HG03045 (cell line): ENCODE data around the gene IRF9.
"Not testable (repeated sequence)": the region's sequence is repeated elsewhere in the genome, so short reads cannot be mapped to it uniquely, and the experiment has no call there.

Experiments
- ATAC-seq: cut with Tn5 transposase; IDR thresholded peaks from one replicate; pipeline ENCODE4 v1.9.1; 2021; ENCODE audit warnings: mild to moderate bottlenecking, moderate library complexity; ENCODE audit not compliant: unreplicated experiment

The IRF9 gene

GRCh38 chr14:24189059-24189375 lies 28.0 kb downstream of the IRF9 start:
- ATAC-seq, result no peak

- ATAC-seq, result no peak
These were observed 28.4 kb downstream of the IRF9 start for GRCh38 chr14:24189460-24189859.

- no peak for ATAC-seq
These were observed 29.4 kb downstream of the IRF9 start for GRCh38 chr14:24190416-24190815.

GRCh38 chr14:24192933-24193332 lies 31.9 kb downstream of the IRF9 start:
- ATAC-seq, result no peak

GRCh38 chr14:24194186-24194872 lies 33.3 kb downstream of the IRF9 start:
- no peak for ATAC-seq

- ATAC-seq, result no peak
These were observed 33.8 kb downstream of the IRF9 start for GRCh38 chr14:24194873-24195185.

GRCh38 chr14:24195186-24196070 lies 34.4 kb downstream of the IRF9 start, which contains the start of gene TM9SF1:
Gene TM9SF1 (minus strand): TSS chr14:24195441. CDS start chr14:24195019, 422 bp downstream.
- ATAC-seq, result peak; percentile 85

GRCh38 chr14:24196071-24197055 lies 35.3 kb downstream of the IRF9 start:
- ATAC-seq, result peak; percentile 5

GRCh38 chr14:24197056-24197450 lies 36.0 kb downstream of the IRF9 start:
- no peak for ATAC-seq

GRCh38 chr14:24198814-24199524 lies 37.9 kb downstream of the IRF9 start:
- ATAC-seq, result no peak

- not testable (repeated sequence) for ATAC-seq
These were observed 41.5 kb downstream of the IRF9 start for GRCh38 chr14:24202538-24202937.

GRCh38 chr14:24203249-24203886 lies 42.3 kb downstream of the IRF9 start:
- ATAC-seq, result not testable (repeated sequence)

- no peak for ATAC-seq
These were observed 43.4 kb downstream of the IRF9 start for GRCh38 chr14:24204163-24205146.

- no peak for ATAC-seq
These were observed 45.4 kb downstream of the IRF9 start for GRCh38 chr14:24206260-24207103.

- ATAC-seq, result no peak
These were observed 46.1 kb downstream of the IRF9 start for GRCh38 chr14:24207104-24207551.

- ATAC-seq, result no peak
These were observed 46.6 kb downstream of the IRF9 start for GRCh38 chr14:24207625-24208024.

- no peak for ATAC-seq
These were observed 50.2 kb downstream of the IRF9 start for GRCh38 chr14:24211311-24211710.
